HuH-7.5 (cell line): ENCODE data around the gene LRBA.
"Not testable (repeated sequence)": the region's sequence is repeated elsewhere in the genome, so short reads cannot be mapped to it uniquely, and the experiment has no call there.

Experiments
- DNase-seq: peaks from one replicate; pipeline ENCODE4 v3.0.0; 2011; ENCODE audit warnings: low spot score

LRBA gene

GRCh38 chr4:150562751-150563150 lies 452.3 kb downstream of the LRBA start:
- DNase-seq = no peak

DNA sequence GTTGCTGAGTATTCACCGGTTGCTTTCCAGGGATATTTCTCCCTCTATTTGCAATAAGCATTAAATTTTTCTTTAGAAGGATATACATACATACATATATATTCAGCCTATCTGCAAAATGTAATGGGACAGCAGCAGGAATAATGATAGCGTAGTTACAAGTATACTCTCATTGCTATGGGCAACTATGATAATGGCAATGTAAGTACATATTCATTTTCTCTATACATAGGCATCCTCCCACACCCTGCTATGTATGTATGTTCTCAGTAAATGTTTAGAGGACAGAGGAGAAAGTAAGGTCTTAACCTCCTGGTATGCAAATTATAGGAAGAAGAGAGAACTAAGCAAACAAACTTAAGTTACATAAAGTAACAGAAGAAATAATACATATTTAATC lies 452.8 kb downstream of the LRBA start:
- DNase-seq = no peak

DNA sequence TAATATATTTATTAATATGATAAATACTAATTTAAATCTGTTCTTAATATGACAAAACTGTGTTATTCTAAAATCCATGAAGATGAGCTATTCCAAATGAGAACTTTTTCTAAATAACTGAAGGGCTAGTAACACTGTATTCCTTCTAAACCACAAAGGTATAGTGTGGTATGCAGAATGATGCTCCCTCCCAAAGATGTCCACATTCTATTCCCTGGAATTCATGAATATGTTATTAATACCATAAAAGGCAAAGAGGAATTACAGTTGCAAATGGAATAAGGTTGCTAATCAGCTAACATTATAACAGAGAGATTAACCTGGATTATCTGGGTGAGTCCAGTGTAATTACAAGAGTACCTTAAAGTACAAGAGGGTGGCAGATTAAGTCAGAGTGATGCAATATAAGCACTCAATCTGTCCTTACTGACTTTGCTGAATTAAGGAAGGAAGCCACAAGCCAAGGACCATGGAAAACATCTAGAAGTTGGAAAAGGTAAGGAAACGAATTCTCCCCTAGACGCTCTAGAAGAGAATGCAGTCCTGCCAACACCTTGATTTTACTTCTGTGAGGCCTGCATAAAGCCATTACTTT lies 453.8 kb downstream of the LRBA start:
- no peak for DNase-seq

DNA sequence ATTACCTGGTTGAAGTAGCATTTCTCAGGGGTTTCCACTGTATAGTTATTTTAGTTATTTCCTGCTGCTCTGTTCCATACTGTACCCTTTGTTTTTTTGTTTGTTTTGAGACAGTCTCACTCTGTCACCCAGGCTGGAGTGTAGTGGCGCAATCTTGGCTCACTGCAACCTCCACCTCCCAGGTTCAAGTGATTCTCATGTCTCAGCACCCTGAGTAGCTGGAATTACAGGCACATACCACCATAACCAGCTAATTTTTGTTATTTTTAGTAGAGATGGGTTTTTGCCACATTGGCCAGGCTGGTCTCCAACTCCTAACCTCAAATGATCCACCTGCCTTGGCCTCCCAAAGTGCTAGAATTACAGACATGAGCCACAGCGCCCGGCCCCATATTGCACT lies 457.3 kb downstream of the LRBA start:
- not testable (repeated sequence) for DNase-seq

GRCh38 chr4:150547154-150547838 lies 467.8 kb downstream of the LRBA start:
- DNase-seq = no peak

DNA sequence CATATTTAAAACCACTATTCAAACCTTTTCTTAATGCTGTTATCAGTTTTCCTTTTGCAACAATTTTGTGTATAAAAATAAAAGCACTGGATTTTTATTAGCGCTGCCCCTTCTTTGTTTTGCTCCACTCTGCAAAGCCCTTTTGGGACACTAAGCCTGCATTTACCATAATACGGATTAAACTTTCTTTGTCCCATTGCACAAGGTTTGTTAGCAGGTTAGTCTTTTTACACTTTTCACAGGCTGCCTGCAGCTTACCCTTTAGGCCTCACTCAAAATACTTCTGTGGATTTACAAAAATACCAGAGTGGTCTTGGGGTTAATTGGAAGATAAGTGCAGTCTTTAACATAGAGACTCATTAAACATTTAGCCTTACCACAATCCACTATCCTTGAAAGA lies 468.8 kb downstream of the LRBA start:
- no peak for DNase-seq

DNA sequence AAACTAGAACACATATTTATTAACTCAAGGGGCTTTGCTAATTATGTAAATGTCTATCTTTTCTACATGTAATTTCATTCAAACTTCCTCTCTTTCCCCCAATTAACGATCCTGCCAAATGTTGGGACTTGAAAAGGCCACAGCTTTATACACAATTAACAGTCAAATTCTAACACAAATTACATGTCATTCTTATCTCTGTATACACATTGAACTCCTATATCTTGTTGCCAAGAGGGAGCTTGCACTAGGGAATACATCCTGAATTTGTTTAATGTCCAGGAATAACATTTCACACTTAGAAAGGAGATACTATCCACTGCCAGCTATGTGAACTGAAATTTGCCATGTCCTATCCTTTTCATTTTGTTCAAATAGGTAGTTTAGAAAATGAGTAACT lies 472.0 kb downstream of the LRBA start:
- DNase-seq = no peak

DNA sequence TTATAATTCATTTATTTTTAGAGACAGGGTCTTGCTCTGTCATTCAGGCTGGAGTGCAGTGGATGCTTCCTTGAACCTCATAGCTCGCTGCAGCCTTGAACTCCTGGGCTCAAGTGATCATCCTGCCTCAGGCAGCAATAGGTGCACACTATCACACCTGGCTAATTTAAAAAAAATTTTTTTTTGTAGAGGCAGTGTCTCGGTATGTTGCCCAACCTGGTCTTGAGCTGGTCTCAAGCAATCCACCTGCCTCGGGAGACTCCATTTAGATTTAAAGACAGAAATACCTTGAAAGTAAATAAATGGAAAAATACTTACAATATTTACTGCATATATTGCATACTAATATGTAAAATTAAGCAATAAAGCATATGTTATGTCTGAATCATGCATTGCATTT lies 473.4 kb downstream of the LRBA start:
- no peak for DNase-seq

GRCh38 chr4:150540959-150541360 lies 474.1 kb downstream of the LRBA start:
- DNase-seq = no peak

DNA sequence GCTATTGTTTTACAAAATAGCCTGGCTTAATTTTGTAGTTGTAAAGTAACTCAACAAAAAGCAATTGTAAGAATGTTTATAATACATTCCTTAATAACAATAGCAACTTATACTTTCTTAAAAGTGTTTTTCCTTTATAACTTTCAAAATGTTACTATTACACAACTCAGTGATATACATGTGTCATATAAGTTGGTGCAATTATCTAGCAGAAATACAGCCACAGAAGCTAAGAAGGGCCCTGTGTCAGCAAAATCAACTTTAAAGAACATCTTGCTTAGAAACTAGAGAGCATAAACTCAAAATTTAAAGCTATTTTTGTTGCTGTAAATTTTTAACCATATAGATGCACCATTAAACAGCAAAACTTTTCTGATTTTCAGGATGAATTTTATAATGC lies 474.5 kb downstream of the LRBA start:
- no peak for DNase-seq

DNA sequence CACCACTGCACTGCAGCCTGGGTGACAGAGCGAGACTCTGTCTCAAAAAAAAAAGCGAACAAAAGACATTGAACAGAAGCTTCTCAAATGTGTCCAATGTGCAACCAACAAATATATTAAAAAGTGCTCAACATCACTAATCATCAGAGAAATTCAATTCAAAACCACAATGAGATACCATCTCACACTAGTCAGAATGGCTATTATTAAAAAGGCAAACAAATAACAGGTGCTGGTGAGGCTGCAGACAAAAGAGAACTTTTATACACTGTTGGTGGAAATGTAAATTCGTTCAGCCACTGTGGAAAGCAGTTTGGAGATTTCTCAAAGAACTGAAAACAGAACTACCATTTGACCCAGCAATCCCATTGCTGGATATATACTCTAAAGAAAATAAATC lies 477.2 kb downstream of the LRBA start:
- not testable (repeated sequence) for DNase-seq

- DNase-seq = no peak
These were observed 480.3 kb downstream of the LRBA start for GRCh38 chr4:150534818-150535217.

DNA sequence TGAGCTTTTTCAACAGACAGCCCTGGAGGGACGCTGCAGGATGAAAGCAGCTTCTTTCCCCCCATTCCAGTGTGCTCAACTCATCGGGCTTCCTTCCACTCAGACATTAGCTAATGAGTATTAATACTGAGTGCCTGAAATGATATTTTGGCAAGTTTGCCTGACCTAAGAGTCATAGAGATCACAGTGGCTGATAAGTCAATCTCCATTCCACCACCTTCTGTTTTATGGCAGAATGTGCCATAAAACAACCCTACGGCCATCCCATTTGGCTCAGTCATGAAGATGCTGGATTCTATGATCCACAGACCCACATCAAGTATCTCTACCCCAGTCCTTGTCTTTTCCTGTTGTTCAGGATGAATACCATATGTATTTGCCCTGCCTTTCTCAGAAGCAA lies 481.4 kb downstream of the LRBA start:
- no peak for DNase-seq

- DNase-seq = no peak
These were observed 489.7 kb downstream of the LRBA start for GRCh38 chr4:150525321-150525868.

DNA sequence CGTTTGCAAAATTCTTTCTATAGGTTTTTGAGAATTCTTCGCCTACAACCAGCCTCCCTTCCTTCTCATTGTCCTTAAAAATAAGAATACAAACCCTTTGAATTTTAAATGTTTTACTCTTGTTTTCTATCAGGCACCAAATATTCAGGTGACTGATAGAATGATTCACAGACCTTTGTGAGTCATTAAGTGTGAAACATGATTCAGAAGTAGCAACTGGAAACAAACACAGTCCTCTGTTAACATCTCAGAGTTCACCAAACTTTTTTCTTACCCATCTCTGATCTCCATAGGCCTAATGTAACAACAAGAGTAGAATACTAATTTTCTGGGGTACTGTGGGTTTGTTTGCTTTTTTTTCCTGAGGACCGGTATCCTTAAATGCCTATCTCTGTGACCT lies 496.5 kb downstream of the LRBA start:
- DNase-seq = no peak

DNA sequence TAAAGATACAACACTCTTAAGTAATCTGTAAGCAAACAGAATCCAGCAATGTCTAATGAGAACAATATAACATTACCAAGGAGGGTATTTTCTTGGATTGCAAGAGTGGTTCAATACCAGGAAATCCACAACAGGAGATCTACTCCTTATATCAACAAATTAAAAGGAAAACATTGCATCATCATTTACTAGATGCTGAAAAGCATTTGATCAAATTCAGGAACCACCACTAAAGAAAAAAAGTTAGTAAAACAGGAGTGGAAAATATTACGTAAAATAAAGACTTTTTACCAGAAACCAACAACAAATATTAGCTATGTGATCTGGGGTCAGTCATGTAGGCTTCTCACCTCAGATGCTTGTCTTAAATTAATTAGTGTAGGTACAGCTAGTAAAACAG lies 499.9 kb downstream of the LRBA start:
- no peak for DNase-seq

DNA sequence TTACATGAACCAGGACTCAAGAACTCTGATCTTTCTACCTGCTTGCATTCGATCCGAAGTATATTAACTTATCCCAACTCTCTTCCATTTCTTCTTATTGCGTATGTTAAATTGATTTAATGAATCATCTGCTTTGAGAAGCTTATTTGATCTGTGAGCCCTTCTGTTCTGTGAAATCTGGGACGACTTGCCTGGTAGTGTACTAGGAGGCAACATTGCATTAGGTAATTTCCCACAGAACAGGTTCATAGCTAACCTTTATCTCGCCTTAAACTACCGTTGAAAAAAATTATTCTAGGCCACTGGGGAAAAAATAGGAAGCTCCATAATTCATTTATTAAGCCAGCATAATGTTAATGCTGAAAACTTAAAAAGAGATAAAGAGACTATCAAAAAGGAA lies 500.4 kb downstream of the LRBA start:
- DNase-seq = no peak

- no peak for DNase-seq
These were observed 504.8 kb downstream of the LRBA start for GRCh38 chr4:150510176-150510865.

- not testable (repeated sequence) for DNase-seq
These were observed 507.4 kb downstream of the LRBA start for GRCh38 chr4:150507656-150508055.

DNA sequence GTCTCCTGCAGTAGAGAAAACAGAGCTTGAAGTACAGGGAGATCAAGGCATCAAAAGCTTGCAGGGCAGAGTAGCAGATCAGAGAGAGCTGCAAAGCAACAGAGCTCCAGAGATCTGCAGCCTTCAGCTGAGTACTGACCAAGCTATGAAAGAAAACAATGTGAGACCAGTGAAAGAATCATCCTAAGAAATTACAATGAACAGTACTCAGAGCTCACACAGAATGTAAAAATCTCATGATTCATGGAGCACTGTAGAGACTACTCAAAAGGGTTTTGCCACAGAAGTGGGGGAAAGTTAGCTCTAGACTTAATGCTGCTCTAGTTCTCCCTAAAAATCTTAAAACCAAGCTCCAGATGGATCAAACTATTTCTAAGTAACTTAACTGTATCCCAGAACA lies 513.1 kb downstream of the LRBA start:
- no peak for DNase-seq

- DNase-seq = no peak
These were observed 513.9 kb downstream of the LRBA start for GRCh38 chr4:150501009-150501727.

DNA sequence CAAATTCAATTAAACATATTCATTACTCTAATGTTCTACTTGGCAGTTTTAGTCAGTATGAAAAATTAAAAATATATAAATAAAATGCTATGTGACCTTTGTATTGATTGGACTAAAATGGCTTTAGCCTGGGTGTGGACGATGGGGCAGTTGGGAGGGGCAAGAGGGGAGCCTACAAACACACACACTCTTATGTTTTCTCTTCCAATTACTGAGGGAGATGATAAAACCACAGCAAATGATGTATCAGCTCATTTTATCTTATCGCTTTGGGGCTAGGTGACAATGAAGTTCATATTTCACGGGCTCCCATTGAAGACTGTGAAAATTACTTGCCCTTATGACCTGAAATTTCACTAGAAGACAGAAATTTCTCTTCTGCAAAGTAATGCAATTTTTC lies 517.5 kb downstream of the LRBA start:
- DNase-seq = no peak

DNA sequence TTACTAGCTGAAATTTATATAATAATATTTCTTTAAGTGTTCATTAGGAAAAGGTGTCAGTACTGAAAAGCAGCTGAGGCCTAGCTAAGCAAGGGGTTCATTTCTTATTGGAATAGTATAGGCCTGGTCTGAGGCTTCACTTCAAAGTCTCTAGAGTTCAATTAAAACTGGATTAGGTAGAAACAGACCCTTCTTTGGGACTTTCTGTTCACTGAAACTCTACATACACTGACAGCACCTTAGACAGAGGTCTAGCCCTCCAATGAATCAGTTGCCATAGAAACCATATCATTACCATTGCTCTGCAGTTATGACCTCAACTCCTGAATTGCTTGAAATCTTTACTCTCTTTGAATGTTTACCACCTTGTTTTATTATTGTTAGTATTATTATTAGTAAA lies 519.5 kb downstream of the LRBA start:
- no peak for DNase-seq
